Measurements from ENCODE around the gene CFAP157. TPM values are rescaled to one million over a fixed set of nuclear protein-coding genes. Genes with fewer than 3 reads are reported as not detected.

CFAP157 gene
- total and polyA plus RNA-seq, 9 donors = 0.22 to 99.0 (median 3.5) TPM

GRCh38 chr9:127763918-127764384, 57.2 kb downstream of the CFAP157 start:
- Histone ChIP-seq H3K27ac (no peak overlapping the region), H3K36me3 (no peaks in the 10 kb centered on the region), H3K4me1 (ENCODE audit: insufficient read depth) (no peaks in the 10 kb centered on the region), H3K27me3 (no peaks in the 10 kb centered on the region), H3K9me3 (no peaks in the 10 kb centered on the region), H3K4me3 (no peak overlapping the region)
- TF ChIP-seq CTCF (IDR thresholded peaks at IDR 0.05) = peak in 1 of 3 donors; percentile 5
- TF ChIP-seq POLR2A (IDR thresholded peaks at IDR 0.05) = no peak
- peak in 1 of 5 donors; percentile 45 for DNase-seq
- intact Hi-C loops (cut with DNase I) = no loop called here
- 39 to 55% (median 40%) methylated on average over 7 of the region's 7 CpGs for WGBS, 3 donors

- no peak overlapping the region for H3K4me3 ChIP-seq
- H3K27ac ChIP-seq = no peak overlapping the region
- WGBS, 3 donors = 79 to 86% (median 83%) methylated on average over 1 of the region's 1 CpG
- H3K27me3 ChIP-seq = no peaks in the 10 kb centered on the region
- DNase-seq = no peak
- H3K36me3 ChIP-seq = no peaks in the 10 kb centered on the region
- H3K4me1 ChIP-seq (ENCODE audit: insufficient read depth) = peaks cover 2% of the 10 kb centered on the region
- TF ChIP-seq POLR2A (IDR thresholded peaks at IDR 0.05) (no peak), CTCF (IDR thresholded peaks at IDR 0.05) (no peak), EP300 (IDR thresholded peaks at IDR 0.05) (no peak)
- no peaks in the 10 kb centered on the region for H3K9me3 ChIP-seq
- intact Hi-C loops (cut with DNase I) = no loop called here
Measured at GRCh38 chr9:127765418-127765817, 58.6 kb downstream of the CFAP157 start.

Other genes with a start within 250 kb of the CFAP157 start
- gene STXBP1, start 94.7 kb upstream of the CFAP157 start, total RNA-seq = 100 to 1,000 TPM in 1 of 7 donors, 10 to 100 TPM in 6; 46.8 to 102 (median 75.7) TPM
- 10 to 100 TPM; 18.8 to 84.2 TPM for gene STXBP1, start 94.7 kb upstream of the CFAP157 start, polyA plus RNA-seq
- gene PTRH1, start 8.7 kb downstream of the CFAP157 start, total RNA-seq = 10 to 100 TPM in 5 of 7 donors, 1 to 10 TPM in 2; 5.7 to 27.7 (median 11.1) TPM
- 10 to 100 TPM in 1 of 2 donors, 1 to 10 TPM in 1; 1.0 to 12.9 TPM for gene PTRH1, start 8.7 kb downstream of the CFAP157 start, polyA plus RNA-seq
- 1 to 10 TPM in 1 of 7 donors, under 1 TPM in 3, not detected in 3; under 0.01 to 5.9 (median 0.34) TPM for gene TTC16, start 9.1 kb downstream of the CFAP157 start, total RNA-seq
- gene TTC16, start 9.1 kb downstream of the CFAP157 start, polyA plus RNA-seq = under 1 TPM; 0.06 to 0.08 TPM
- 10 to 100 TPM in 3 of 7 donors, 1 to 10 TPM in 4; 8.8 to 12.2 (median 9.9) TPM for gene TOR2A, start 28.3 kb downstream of the CFAP157 start, total RNA-seq
- 10 to 100 TPM in 1 of 2 donors, 1 to 10 TPM in 1; 2.8 to 12.6 TPM for gene TOR2A, start 28.3 kb downstream of the CFAP157 start, polyA plus RNA-seq
- 10 to 100 TPM in 2 of 7 donors, 1 to 10 TPM in 5; 2.8 to 17.0 (median 4.6) TPM for gene SH2D3C, start 71.7 kb downstream of the CFAP157 start, total RNA-seq
- 1 to 10 TPM; 1.9 to 9.2 TPM for gene SH2D3C, start 71.7 kb downstream of the CFAP157 start, polyA plus RNA-seq
- 100 to 1,000 TPM in 6 of 7 donors, 10 to 100 TPM in 1; 88.7 to 209 (median 130) TPM for gene CDK9, start 79.0 kb downstream of the CFAP157 start, total RNA-seq
- 10 to 100 TPM; 71.7 to 98.9 TPM for gene CDK9, start 79.0 kb downstream of the CFAP157 start, polyA plus RNA-seq
- gene FPGS, start 95.9 kb downstream of the CFAP157 start, total RNA-seq = 100 to 1,000 TPM; 111 to 209 (median 158) TPM
- 100 to 1,000 TPM in 1 of 2 donors, 10 to 100 TPM in 1; 18.9 to 108 TPM for gene FPGS, start 95.9 kb downstream of the CFAP157 start, polyA plus RNA-seq
- 100 to 1,000 TPM in 5 of 7 donors, 10 to 100 TPM in 2; 59.7 to 298 (median 217) TPM for gene ENG, start 147.7 kb downstream of the CFAP157 start, total RNA-seq
- 100 to 1,000 TPM in 1 of 2 donors, 10 to 100 TPM in 1; 54.7 to 191 TPM for gene ENG, start 147.7 kb downstream of the CFAP157 start, polyA plus RNA-seq
- 100 to 1,000 TPM in 6 of 7 donors, 10 to 100 TPM in 1; 30.9 to 174 (median 151) TPM for gene AK1, start 170.7 kb downstream of the CFAP157 start, total RNA-seq
- gene AK1, start 170.7 kb downstream of the CFAP157 start, polyA plus RNA-seq = 10 to 100 TPM; 37.7 to 87.4 TPM
- 100 to 1,000 TPM in 5 of 7 donors, 10 to 100 TPM in 2; 58.5 to 141 (median 111) TPM for gene ST6GALNAC6, start 192.6 kb downstream of the CFAP157 start, total RNA-seq
- 100 to 1,000 TPM in 1 of 2 donors, 10 to 100 TPM in 1; 52.5 to 145 TPM for gene ST6GALNAC6, start 192.6 kb downstream of the CFAP157 start, polyA plus RNA-seq
- gene ST6GALNAC4, start 210.1 kb downstream of the CFAP157 start, total RNA-seq = 10 to 100 TPM; 29.5 to 58.4 (median 46.4) TPM
- gene ST6GALNAC4, start 210.1 kb downstream of the CFAP157 start, polyA plus RNA-seq = 10 to 100 TPM in 1 of 2 donors, 1 to 10 TPM in 1; 2.2 to 34.0 TPM
- gene PIP5KL1, start 223.8 kb downstream of the CFAP157 start, total RNA-seq = 1 to 10 TPM in 6 of 7 donors, under 1 TPM in 1; 0.48 to 4.0 (median 2.0) TPM
- under 1 TPM; 0.10 to 0.35 TPM for gene PIP5KL1, start 223.8 kb downstream of the CFAP157 start, polyA plus RNA-seq
- 10 to 100 TPM; 10.6 to 37.1 (median 27.8) TPM for gene DPM2, start 230.9 kb downstream of the CFAP157 start, total RNA-seq
- 10 to 100 TPM; 22.7 to 27.2 TPM for gene DPM2, start 230.9 kb downstream of the CFAP157 start, polyA plus RNA-seq